ENCODE results near the gene ZFHX3. TPM values are rescaled to one million over a fixed set of nuclear protein-coding genes. Genes with fewer than 3 reads are reported as not detected.
A peak's percentile ranks its signal among the peaks of the same experiment; 100 is the strongest.

ZFHX3 gene
- total RNA-seq, 2 donors from 2014 or later = 0.50 to 0.78 TPM

- H3K36me3 Mint-ChIP-seq = no peaks in the 10 kb centered on the region
- H3K9me3 Mint-ChIP-seq = no peaks in the 10 kb centered on the region
- ATAC-seq = no peak
- no peak overlapping the region for H3K27ac Mint-ChIP-seq
- peaks cover 10 to 21% of the 10 kb centered on the region in 2 donors for H3K27me3 Mint-ChIP-seq
- peaks cover 6 to 11% of the 10 kb centered on the region in 2 donors for H3K4me1 Mint-ChIP-seq (ENCODE audit: low read depth in 2 of 2)
- H3K4me3 Mint-ChIP-seq = no peak overlapping the region
- no peak for DNase-seq (ENCODE audit: low spot score)
Observed at GRCh38 chr16:73046849-73047214, 1.1 kb downstream of the ZFHX3 start.

GRCh38 chr16:73046202-73046848, 1.6 kb downstream of the ZFHX3 start:
- H3K4me3 Mint-ChIP-seq = no peak overlapping the region

GRCh38 chr16:73043828-73044467, 4.0 kb downstream of the ZFHX3 start:
- no peaks in the 10 kb centered on the region for H3K9me3 Mint-ChIP-seq
- H3K27ac Mint-ChIP-seq = no peak overlapping the region
- DNase-seq (ENCODE audit: low spot score) = no peak
- peaks cover 7 to 17% of the 10 kb centered on the region in 2 donors for H3K27me3 Mint-ChIP-seq
- no peak for ATAC-seq
- H3K4me1 Mint-ChIP-seq (ENCODE audit: low read depth in 2 of 2) = peaks cover 6 to 8% of the 10 kb centered on the region in 2 donors
- H3K4me3 Mint-ChIP-seq = no peak overlapping the region
- no peaks in the 10 kb centered on the region for H3K36me3 Mint-ChIP-seq

More at GRCh38 chr16:73046202-73046848, 1.6 kb downstream of the ZFHX3 start:
- H3K27ac Mint-ChIP-seq = no peak overlapping the region
- peaks cover 10 to 21% of the 10 kb centered on the region in 2 donors for H3K27me3 Mint-ChIP-seq
- ATAC-seq = no peak
- peaks cover 6 to 11% of the 10 kb centered on the region in 2 donors for H3K4me1 Mint-ChIP-seq (ENCODE audit: low read depth in 2 of 2)
- no peaks in the 10 kb centered on the region for H3K36me3 Mint-ChIP-seq
- DNase-seq (ENCODE audit: low spot score) = no peak
- H3K9me3 Mint-ChIP-seq = no peaks in the 10 kb centered on the region

GRCh38 chr16:73042807-73043206, 5.1 kb downstream of the ZFHX3 start:
- H3K4me1 Mint-ChIP-seq (ENCODE audit: low read depth in 2 of 2) = peaks cover 2 to 5% of the 10 kb centered on the region in 2 donors
- no peak overlapping the region for H3K4me3 Mint-ChIP-seq
- no peaks in the 10 kb centered on the region for H3K36me3 Mint-ChIP-seq
- H3K9me3 Mint-ChIP-seq = no peaks in the 10 kb centered on the region
- no peak for ATAC-seq
- no peak overlapping the region for H3K27ac Mint-ChIP-seq
- H3K27me3 Mint-ChIP-seq = peaks cover 2 to 11% of the 10 kb centered on the region in 2 donors
- DNase-seq (ENCODE audit: low spot score) = no peak

GRCh38 chr16:73041676-73042075, 6.3 kb downstream of the ZFHX3 start:
- H3K27me3 Mint-ChIP-seq = peaks cover 2% of the 10 kb centered on the region in 2 donors
- DNase-seq (ENCODE audit: low spot score) = no peak
- H3K36me3 Mint-ChIP-seq = no peaks in the 10 kb centered on the region
- H3K9me3 Mint-ChIP-seq = no peaks in the 10 kb centered on the region
- H3K4me1 Mint-ChIP-seq (ENCODE audit: low read depth in 2 of 2) = peaks cover 9 to 14% of the 10 kb centered on the region in 2 donors
- H3K27ac Mint-ChIP-seq = no peak overlapping the region
- no peak for ATAC-seq
- H3K4me3 Mint-ChIP-seq = no peak overlapping the region

- Mint-ChIP-seq H3K36me3 (no peaks in the 10 kb centered on the region), H3K4me1 (ENCODE audit: low read depth in 2 of 2) (peaks cover 13 to 19% of the 10 kb centered on the region in 2 donors), H3K27ac (no peak overlapping the region), H3K27me3 (peaks cover 5% of the 10 kb centered on the region in 2 donors), H3K9me3 (no peaks in the 10 kb centered on the region), H3K4me3 (no peak overlapping the region)
- no peak for DNase-seq (ENCODE audit: low spot score)
- ATAC-seq = no peak
Observed at GRCh38 chr16:73040735-73041402, 7.1 kb downstream of the ZFHX3 start.

- H3K27ac Mint-ChIP-seq = no peak overlapping the region
Observed at GRCh38 chr16:73040136-73040535, 7.8 kb downstream of the ZFHX3 start.

GRCh38 chr16:73037845-73038570, 9.9 kb downstream of the ZFHX3 start:
- Mint-ChIP-seq H3K27me3 (peaks cover 5 to 9% of the 10 kb centered on the region in 2 donors), H3K4me1 (ENCODE audit: low read depth in 2 of 2) (peaks cover 26 to 30% of the 10 kb centered on the region in 2 donors), H3K9me3 (no peaks in the 10 kb centered on the region), H3K4me3 (no peak overlapping the region), H3K36me3 (no peaks in the 10 kb centered on the region), H3K27ac (no peak overlapping the region)
- DNase-seq (ENCODE audit: low spot score) (no peak), ATAC-seq (no peak)

More at GRCh38 chr16:73040136-73040535, 7.8 kb downstream of the ZFHX3 start:
- ATAC-seq = no peak
- H3K36me3 Mint-ChIP-seq = no peaks in the 10 kb centered on the region
- DNase-seq (ENCODE audit: low spot score) = no peak
- peaks cover 15 to 20% of the 10 kb centered on the region in 2 donors for H3K4me1 Mint-ChIP-seq (ENCODE audit: low read depth in 2 of 2)
- H3K9me3 Mint-ChIP-seq = no peaks in the 10 kb centered on the region
- H3K4me3 Mint-ChIP-seq = no peak overlapping the region
- peaks cover 5 to 6% of the 10 kb centered on the region in 2 donors for H3K27me3 Mint-ChIP-seq

- H3K4me1 Mint-ChIP-seq (ENCODE audit: low read depth in 2 of 2) = peaks cover 26 to 30% of the 10 kb centered on the region in 2 donors
- DNase-seq (ENCODE audit: low spot score) = no peak
- H3K27me3 Mint-ChIP-seq = peaks cover 7 to 9% of the 10 kb centered on the region in 2 donors
- no peak overlapping the region for H3K27ac Mint-ChIP-seq
- H3K36me3 Mint-ChIP-seq = no peaks in the 10 kb centered on the region
- ATAC-seq = peak; percentile 46 to 54
- H3K9me3 Mint-ChIP-seq = no peaks in the 10 kb centered on the region
- H3K4me3 Mint-ChIP-seq = peak overlapping the region; percentile 34
Observed at GRCh38 chr16:73037331-73037745, 10.6 kb downstream of the ZFHX3 start.

GRCh38 chr16:73036074-73036826, 11.7 kb downstream of the ZFHX3 start:
- peaks cover 12 to 16% of the 10 kb centered on the region in 2 donors for H3K27me3 Mint-ChIP-seq
- ATAC-seq (no peak), DNase-seq (ENCODE audit: low spot score) (no peak)
- H3K4me1 Mint-ChIP-seq (ENCODE audit: low read depth in 2 of 2) = peaks cover 26 to 30% of the 10 kb centered on the region in 2 donors
- peak overlapping the region; percentile 50 for H3K4me3 Mint-ChIP-seq
- H3K9me3 Mint-ChIP-seq = no peaks in the 10 kb centered on the region
- no peaks in the 10 kb centered on the region for H3K36me3 Mint-ChIP-seq
- H3K27ac Mint-ChIP-seq = peak overlapping the region in 1 of 2 donors; percentile 36

- Mint-ChIP-seq H3K9me3 (no peaks in the 10 kb centered on the region), H3K36me3 (no peaks in the 10 kb centered on the region), H3K27me3 (peaks cover 19 to 20% of the 10 kb centered on the region in 2 donors), H3K4me1 (ENCODE audit: low read depth in 2 of 2) (peaks cover 26 to 30% of the 10 kb centered on the region in 2 donors), H3K27ac (no peak overlapping the region), H3K4me3 (no peak overlapping the region)
- ATAC-seq (peak; percentile 52 to 62), DNase-seq (ENCODE audit: low spot score) (no peak)
Observed at GRCh38 chr16:73034374-73034773, 13.6 kb downstream of the ZFHX3 start.

GRCh38 chr16:73033271-73033998, 14.5 kb downstream of the ZFHX3 start:
- Mint-ChIP-seq H3K4me1 (ENCODE audit: low read depth in 2 of 2) (peaks cover 26 to 34% of the 10 kb centered on the region in 2 donors), H3K27ac (no peak overlapping the region), H3K4me3 (no peak overlapping the region), H3K27me3 (peaks cover 19 to 20% of the 10 kb centered on the region in 2 donors), H3K36me3 (no peaks in the 10 kb centered on the region), H3K9me3 (no peaks in the 10 kb centered on the region)
- no peak for ATAC-seq
- no peak for DNase-seq (ENCODE audit: low spot score)
